ENCODE data around the gene CATSPER3. TPM values are rescaled to one million over a fixed set of nuclear protein-coding genes. Genes with fewer than 3 reads are reported as not detected.

Gene CATSPER3
- total RNA-seq, 4 donors from 2014 or later, result 0.56 TPM; not detected in 3

DNA sequence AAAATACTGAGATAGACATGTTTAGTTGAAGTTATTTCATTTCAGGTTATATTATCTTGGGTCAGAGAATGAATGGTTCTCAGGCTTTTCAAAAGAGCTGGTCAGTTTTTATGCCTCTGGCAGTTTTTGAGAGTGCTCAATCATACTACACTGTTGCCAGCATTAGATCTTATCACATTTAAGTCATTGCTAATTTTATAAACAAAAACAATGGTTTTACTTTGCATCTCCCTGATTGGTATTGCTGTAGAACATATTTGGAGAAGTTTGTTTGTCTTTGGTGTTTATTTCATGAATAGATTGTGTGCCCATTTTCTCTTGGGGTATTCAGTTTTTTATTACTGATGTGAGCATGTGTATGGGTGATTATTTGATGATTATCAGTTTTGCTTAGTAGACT is 1.5 kb downstream of the CATSPER3 start:
- no peaks in the 10 kb centered on the region for H3K9me3 ChIP-seq
- intact Hi-C loops (cut with DNase I), result no loop called here
- DNase-seq, result no peak
- TF ChIP-seq, protein P1, sequence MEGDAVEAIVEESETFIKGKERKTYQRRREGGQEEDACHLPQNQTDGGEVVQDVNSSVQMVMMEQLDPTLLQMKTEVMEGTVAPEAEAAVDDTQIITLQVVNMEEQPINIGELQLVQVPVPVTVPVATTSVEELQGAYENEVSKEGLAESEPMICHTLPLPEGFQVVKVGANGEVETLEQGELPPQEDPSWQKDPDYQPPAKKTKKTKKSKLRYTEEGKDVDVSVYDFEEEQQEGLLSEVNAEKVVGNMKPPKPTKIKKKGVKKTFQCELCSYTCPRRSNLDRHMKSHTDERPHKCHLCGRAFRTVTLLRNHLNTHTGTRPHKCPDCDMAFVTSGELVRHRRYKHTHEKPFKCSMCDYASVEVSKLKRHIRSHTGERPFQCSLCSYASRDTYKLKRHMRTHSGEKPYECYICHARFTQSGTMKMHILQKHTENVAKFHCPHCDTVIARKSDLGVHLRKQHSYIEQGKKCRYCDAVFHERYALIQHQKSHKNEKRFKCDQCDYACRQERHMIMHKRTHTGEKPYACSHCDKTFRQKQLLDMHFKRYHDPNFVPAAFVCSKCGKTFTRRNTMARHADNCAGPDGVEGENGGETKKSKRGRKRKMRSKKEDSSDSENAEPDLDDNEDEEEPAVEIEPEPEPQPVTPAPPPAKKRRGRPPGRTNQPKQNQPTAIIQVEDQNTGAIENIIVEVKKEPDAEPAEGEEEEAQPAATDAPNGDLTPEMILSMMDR (IDR thresholded peaks at IDR 0.05), result no peak
- no peak for TF ChIP-seq POLR2A (IDR thresholded peaks at IDR 0.05)
- no peak overlapping the region for H3K4me3 ChIP-seq (replicated peaks in 1 of 3)
- no peaks in the 10 kb centered on the region for H3K36me3 ChIP-seq
- no peaks in the 10 kb centered on the region for H3K4me1 ChIP-seq
- H3K27me3 ChIP-seq, result no peaks in the 10 kb centered on the region
- H3K27ac ChIP-seq, result no peak overlapping the region

DNA sequence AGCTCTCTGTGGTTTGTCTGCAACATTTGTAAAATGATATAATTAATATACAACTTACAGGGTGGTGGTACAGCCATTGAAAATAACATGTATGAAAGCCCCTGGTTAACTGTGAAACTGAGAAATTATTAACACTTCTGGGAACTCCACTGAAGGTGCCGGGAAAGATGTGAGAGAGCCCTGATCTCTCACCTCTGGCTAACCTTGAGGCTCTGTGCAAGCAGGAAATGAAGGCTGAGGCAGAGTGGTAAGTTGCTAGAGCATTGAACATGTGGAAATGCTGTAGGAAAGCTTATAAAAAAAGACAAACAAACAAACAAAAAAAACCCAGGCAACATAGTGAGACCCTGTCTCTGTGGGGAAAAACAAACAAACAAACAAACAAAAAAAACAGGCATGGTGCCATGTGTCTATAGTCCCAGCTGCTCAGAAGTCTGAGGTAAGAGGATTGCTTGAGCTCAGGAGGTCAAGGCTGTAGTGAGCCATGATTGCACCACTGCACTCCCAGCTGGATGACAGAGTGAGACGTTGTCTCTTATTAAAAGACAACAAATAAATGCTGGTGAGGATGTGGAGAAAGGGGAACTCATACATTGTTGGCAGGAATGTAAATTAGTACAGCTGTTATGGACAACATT is 7.5 kb downstream of the CATSPER3 start:
- Histone ChIP-seq H3K9me3 (no peaks in the 10 kb centered on the region), H3K27me3 (no peaks in the 10 kb centered on the region), H3K4me3 (replicated peaks in 1 of 3) (no peak overlapping the region), H3K4me1 (no peaks in the 10 kb centered on the region), H3K27ac (no peak overlapping the region), H3K36me3 (no peaks in the 10 kb centered on the region)
- TF ChIP-seq, protein P1 (IDR thresholded peaks at IDR 0.05), result no peak
- TF ChIP-seq POLR2A (IDR thresholded peaks at IDR 0.05), result no peak
- intact Hi-C loops (cut with DNase I), result no loop called here
- 77 to 79% methylated on average over 2 of the region's 2 CpGs for WGBS, 2 donors
- DNase-seq, result no peak

DNA sequence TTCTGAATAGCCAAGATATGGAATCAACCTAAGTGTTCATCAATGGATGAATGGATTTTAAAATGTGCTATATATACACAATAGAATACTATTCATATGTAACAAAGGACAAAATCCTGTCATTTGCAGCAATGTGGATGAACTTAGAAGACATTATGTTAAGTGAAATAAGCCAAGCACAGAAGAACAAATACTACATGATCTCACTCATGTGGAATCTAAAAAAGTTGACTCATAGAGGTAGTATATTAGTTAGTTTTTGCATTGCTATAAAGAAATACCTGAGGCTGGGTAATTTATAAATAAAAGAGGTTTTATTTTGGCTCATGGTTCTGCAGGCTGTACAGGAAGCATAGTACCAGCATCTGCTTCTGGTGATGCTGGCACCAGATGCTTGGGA is 8.1 kb downstream of the CATSPER3 start:
- no peak overlapping the region for H3K27ac ChIP-seq
- no peaks in the 10 kb centered on the region for H3K4me1 ChIP-seq
- no peaks in the 10 kb centered on the region for H3K36me3 ChIP-seq
- H3K4me3 ChIP-seq (replicated peaks in 1 of 3), result no peak overlapping the region
- intact Hi-C loops (cut with DNase I), result no loop called here
- H3K27me3 ChIP-seq, result no peaks in the 10 kb centered on the region
- no peaks in the 10 kb centered on the region for H3K9me3 ChIP-seq
- no peak for TF ChIP-seq POLR2A (IDR thresholded peaks at IDR 0.05)
- TF ChIP-seq, protein P1 (IDR thresholded peaks at IDR 0.05), result no peak
- DNase-seq, result no peak

DNA sequence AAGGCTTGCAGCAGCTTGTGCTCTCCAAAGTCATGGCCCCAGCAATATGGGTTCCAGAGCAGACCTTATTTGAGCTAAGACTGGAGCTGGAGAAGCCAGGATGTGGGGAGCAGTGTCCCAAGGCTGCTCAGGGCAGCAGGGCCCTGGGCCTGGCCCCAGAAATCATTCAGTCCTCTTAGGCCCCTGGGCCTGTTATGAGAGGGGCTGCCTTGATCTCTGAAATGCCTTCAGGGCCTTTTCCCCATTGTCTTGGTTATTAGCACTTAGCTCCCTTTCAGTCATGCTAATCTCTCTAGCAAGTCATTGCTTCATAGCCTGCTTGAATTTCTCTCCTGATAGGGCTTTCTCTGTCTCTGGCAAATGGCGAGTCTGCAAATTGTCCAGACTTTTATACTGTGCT is 9.1 kb downstream of the CATSPER3 start:
- intact Hi-C loops (cut with DNase I), result no loop called here
- no peaks in the 10 kb centered on the region for H3K4me1 ChIP-seq
- H3K4me3 ChIP-seq (replicated peaks in 1 of 3), result no peak overlapping the region
- TF ChIP-seq, protein P1 (IDR thresholded peaks at IDR 0.05), result no peak
- TF ChIP-seq POLR2A (IDR thresholded peaks at IDR 0.05), result no peak
- no peak for DNase-seq
- H3K36me3 ChIP-seq, result no peaks in the 10 kb centered on the region
- H3K9me3 ChIP-seq, result no peaks in the 10 kb centered on the region
- no peaks in the 10 kb centered on the region for H3K27me3 ChIP-seq
- WGBS, 2 donors, result 98 to 100% methylated on average over 1 of the region's 1 CpG
- no peak overlapping the region for H3K27ac ChIP-seq

DNA sequence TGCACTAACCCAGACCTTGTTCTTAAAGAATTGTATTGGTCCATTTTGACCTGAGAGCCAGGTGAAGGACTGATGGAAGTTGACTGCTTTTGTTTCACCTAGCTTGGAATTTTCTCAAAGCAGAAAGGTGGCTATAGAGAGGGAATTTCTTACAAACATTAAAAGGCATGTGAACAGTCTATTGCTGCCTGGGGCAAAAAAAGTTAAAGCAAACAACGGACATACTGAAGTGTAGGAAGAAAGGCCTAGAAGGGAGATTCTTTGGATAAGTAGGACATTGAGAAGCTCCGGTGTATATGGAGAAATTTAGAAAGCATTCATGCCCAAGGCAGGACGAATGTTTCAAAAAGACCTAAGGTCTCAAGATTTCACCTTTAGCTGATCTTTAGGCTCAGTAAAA is 11.7 kb downstream of the CATSPER3 start:
- Histone ChIP-seq H3K27me3 (no peaks in the 10 kb centered on the region), H3K4me1 (no peaks in the 10 kb centered on the region), H3K36me3 (no peaks in the 10 kb centered on the region), H3K9me3 (no peaks in the 10 kb centered on the region), H3K4me3 (replicated peaks in 1 of 3) (no peak overlapping the region), H3K27ac (no peak overlapping the region)
- intact Hi-C loops (cut with DNase I), result no loop called here
- no peak for DNase-seq
- 87 to 95% methylated on average over 3 of the region's 3 CpGs for WGBS, 2 donors
- TF ChIP-seq, protein P1 (IDR thresholded peaks at IDR 0.05), result no peak
- no peak for TF ChIP-seq POLR2A (IDR thresholded peaks at IDR 0.05)
